Neural cell (in vitro differentiated cells): ENCODE data around the gene VOPP1. TPM values are rescaled to one million over a fixed set of nuclear protein-coding genes. Genes with fewer than 3 reads are reported as not detected.

Experiments
- H2AFZ ChIP-seq: fragments of 200-600, 300-800 bp; sonication (generic), shearing (Covaris generic); 2 replicates; pipeline ENCODE4 v1.6.0; 2014; ENCODE audit warnings: low read depth, mild to moderate bottlenecking, antibody characterized with exemption, low read length, moderate library complexity
- H3F3A ChIP-seq: fragments of 200-600 bp; shearing (Covaris generic); 2 replicates; pipeline ENCODE4 v1.6.1; 2016; ENCODE audit warnings: mild to moderate bottlenecking, moderate library complexity, mixed read lengths, antibody characterized with exemption, low read length; ENCODE audit not compliant: insufficient read depth, poor library complexity, severe bottlenecking
- H3K27ac ChIP-seq: fragments of 200-600, 300-800 bp; sonication (generic), shearing (Covaris generic); 2 replicates; pipeline ENCODE4 v1.5.1; 2014; ENCODE audit warnings: mild to moderate bottlenecking, low read length, moderate library complexity
- H3K27me3 ChIP-seq: fragments of 300-800, 200-600 bp; sonication (generic), shearing (Covaris generic); 2 replicates; pipeline ENCODE4 v1.6.0; 2014; ENCODE audit warnings: mild to moderate bottlenecking, low read depth, low read length, moderate library complexity; ENCODE audit not compliant: insufficient read depth
- H3K36me3 ChIP-seq: fragments of 300-800, 200-600 bp; sonication (generic), shearing (Covaris generic); 2 replicates; pipeline ENCODE4 v1.5.1; 2014; ENCODE audit warnings: mild to moderate bottlenecking, antibody characterized with exemption, low read length, moderate library complexity; ENCODE audit not compliant: insufficient read depth
- H3K4me2 ChIP-seq: fragments of 300-800, 200-600 bp; sonication (generic), shearing (Covaris generic); 2 replicates; pipeline ENCODE4 v1.6.0; 2014; ENCODE audit warnings: mild to moderate bottlenecking, low read length
- H3K4me3 ChIP-seq: fragments of 300-800, 200-600 bp; sonication (generic), shearing (Covaris generic); 2 replicates; pipeline ENCODE4 v1.5.1; 2014; ENCODE audit warnings: mild to moderate bottlenecking, low read length, moderate library complexity
- H3K79me2 ChIP-seq: fragments of 200-600 bp; shearing (Covaris generic); replicated peaks from 2 replicates; pipeline ENCODE4 v1.6.0; 2014; ENCODE audit warnings: mild to moderate bottlenecking, low read length, moderate library complexity; ENCODE audit not compliant: insufficient read depth
- H3K9ac ChIP-seq: fragments of 300-800, 200-600 bp; sonication (generic), shearing (Covaris generic); 2 replicates; pipeline ENCODE4 v1.6.1; 2016; ENCODE audit warnings: mild to moderate bottlenecking, low read length, mixed read lengths
- H3K9me2 ChIP-seq: fragments of 200-600 bp; shearing (Covaris generic); 2 replicates; pipeline ENCODE4 v1.6.1; 2016; ENCODE audit warnings: mild to moderate bottlenecking, low read length, mixed read lengths; ENCODE audit not compliant: insufficient read depth
- H3K9me3 ChIP-seq: fragments of 200-600, 300-800 bp; sonication (generic), shearing (Covaris generic); 2 replicates; pipeline ENCODE4 v1.6.1; 2016; ENCODE audit warnings: mild to moderate bottlenecking, mixed run types, low read length, moderate library complexity, mixed read lengths
- H4K20me1 ChIP-seq: fragments of 200-600 bp; shearing (Covaris generic); 2 replicates; pipeline ENCODE4 v1.6.1; 2016; ENCODE audit warnings: mild to moderate bottlenecking, mixed run types; ENCODE audit not compliant: insufficient read depth
- CTCF ChIP-seq: fragments of 450-650 bp; IDR thresholded peaks from 2 replicates; pipeline ENCODE4 v1.5.1; 2014; ENCODE audit warnings: antibody characterized with exemption, mild to moderate bottlenecking, moderate library complexity; ENCODE audit not compliant: poor library complexity, severe bottlenecking
- EP300 ChIP-seq: fragments of 450-650 bp; conservative IDR thresholded peaks from 2 replicates; pipeline ENCODE4 v1.6.1; 2014; ENCODE audit warnings: antibody characterized with exemption, mild to moderate bottlenecking, moderate library complexity; ENCODE audit not compliant: poor library complexity, severe bottlenecking
- EZH2 ChIP-seq: fragments of 200-600, 300-800 bp; shearing (Covaris generic), sonication (generic); IDR thresholded peaks from 2 replicates; pipeline ENCODE4 v1.6.1; 2014; ENCODE audit warnings: antibody characterized with exemption, low read length, borderline replicate concordance, mild to moderate bottlenecking; ENCODE audit not compliant: insufficient read depth, poor library complexity, severe bottlenecking
- MXI1 ChIP-seq: fragments of 450-650 bp; conservative IDR thresholded peaks from 2 replicates; pipeline ENCODE4 v1.6.1; 2014; ENCODE audit warnings: antibody characterized with exemption, mild to moderate bottlenecking; ENCODE audit not compliant: poor library complexity, severe bottlenecking
- POLR2AphosphoS5 ChIP-seq: IDR thresholded peaks from 2 replicates; pipeline ENCODE4 v1.6.1; 2012
- RAD21 ChIP-seq: fragments of 450-650 bp; conservative IDR thresholded peaks from 2 replicates; pipeline ENCODE4 v1.6.1; 2014; ENCODE audit warnings: antibody characterized with exemption, mild to moderate bottlenecking, moderate library complexity
- SMC3 ChIP-seq: fragments of 450-650 bp; conservative IDR thresholded peaks from 2 replicates; pipeline ENCODE4 v1.6.1; 2014; ENCODE audit warnings: antibody characterized with exemption, mild to moderate bottlenecking, moderate library complexity; ENCODE audit not compliant: poor library complexity
- TAF1 ChIP-seq: IDR thresholded peaks from 2 replicates; pipeline ENCODE4 v1.6.1; 2012; ENCODE audit warnings: low read depth
- polyA plus RNA-seq: library from polyadenylated mRNA; depleted of rRNA; stranded (reverse); fragments of >200 nt; gene quantifications from 2 replicates; pipeline ENCODE4 v1.2.3, GENCODE V29; 2014
- TF ChIP-seq, protein P1 (sequence below): IDR thresholded peaks from 2 replicates; pipeline ENCODE4 v1.6.1; 2012; ENCODE audit warnings: borderline replicate concordance

VOPP1 gene
- polyA plus RNA-seq, 1 donor from 2014 or later, result 85.8 TPM

- H3F3A ChIP-seq, result no peaks in the 10 kb centered on the region
- H2AFZ ChIP-seq, result no peak overlapping the region
- no peaks in the 10 kb centered on the region for H3K79me2 ChIP-seq
- H3K36me3 ChIP-seq, result no peaks in the 10 kb centered on the region
- no peak overlapping the region for H3K4me3 ChIP-seq
- H3K4me2 ChIP-seq, result no peak overlapping the region
- TF ChIP-seq MXI1 (no peak), RAD21 (no peak), TAF1 (no peak), EP300 (no peak), CTCF (no peak)
- H3K9me2 ChIP-seq, result no peaks in the 10 kb centered on the region
- no peaks in the 10 kb centered on the region for H3K9me3 ChIP-seq
- H3K27me3 ChIP-seq, result no peaks in the 10 kb centered on the region
- no peak overlapping the region for H3K27ac ChIP-seq
- H3K9ac ChIP-seq, result no peak overlapping the region
- H4K20me1 ChIP-seq, result no peaks in the 10 kb centered on the region
Observed at GRCh38 chr7:55475855-55476803, 96.2 kb downstream of the VOPP1 start.

GRCh38 chr7:55474944-55475854 is 97.1 kb downstream of the VOPP1 start:
- Histone ChIP-seq H3K9me3 (no peaks in the 10 kb centered on the region), H3K79me2 (no peaks in the 10 kb centered on the region), H3K36me3 (no peaks in the 10 kb centered on the region), H3F3A (no peaks in the 10 kb centered on the region), H3K9me2 (no peaks in the 10 kb centered on the region), H4K20me1 (no peaks in the 10 kb centered on the region), H3K4me3 (no peak overlapping the region), H3K27me3 (no peaks in the 10 kb centered on the region), H3K27ac (no peak overlapping the region), H2AFZ (no peak overlapping the region), H3K4me2 (no peak overlapping the region), H3K9ac (no peak overlapping the region)
- no peak for TF ChIP-seq EZH2
- TF ChIP-seq SMC3, result no peak
- TF ChIP-seq, protein P1, sequence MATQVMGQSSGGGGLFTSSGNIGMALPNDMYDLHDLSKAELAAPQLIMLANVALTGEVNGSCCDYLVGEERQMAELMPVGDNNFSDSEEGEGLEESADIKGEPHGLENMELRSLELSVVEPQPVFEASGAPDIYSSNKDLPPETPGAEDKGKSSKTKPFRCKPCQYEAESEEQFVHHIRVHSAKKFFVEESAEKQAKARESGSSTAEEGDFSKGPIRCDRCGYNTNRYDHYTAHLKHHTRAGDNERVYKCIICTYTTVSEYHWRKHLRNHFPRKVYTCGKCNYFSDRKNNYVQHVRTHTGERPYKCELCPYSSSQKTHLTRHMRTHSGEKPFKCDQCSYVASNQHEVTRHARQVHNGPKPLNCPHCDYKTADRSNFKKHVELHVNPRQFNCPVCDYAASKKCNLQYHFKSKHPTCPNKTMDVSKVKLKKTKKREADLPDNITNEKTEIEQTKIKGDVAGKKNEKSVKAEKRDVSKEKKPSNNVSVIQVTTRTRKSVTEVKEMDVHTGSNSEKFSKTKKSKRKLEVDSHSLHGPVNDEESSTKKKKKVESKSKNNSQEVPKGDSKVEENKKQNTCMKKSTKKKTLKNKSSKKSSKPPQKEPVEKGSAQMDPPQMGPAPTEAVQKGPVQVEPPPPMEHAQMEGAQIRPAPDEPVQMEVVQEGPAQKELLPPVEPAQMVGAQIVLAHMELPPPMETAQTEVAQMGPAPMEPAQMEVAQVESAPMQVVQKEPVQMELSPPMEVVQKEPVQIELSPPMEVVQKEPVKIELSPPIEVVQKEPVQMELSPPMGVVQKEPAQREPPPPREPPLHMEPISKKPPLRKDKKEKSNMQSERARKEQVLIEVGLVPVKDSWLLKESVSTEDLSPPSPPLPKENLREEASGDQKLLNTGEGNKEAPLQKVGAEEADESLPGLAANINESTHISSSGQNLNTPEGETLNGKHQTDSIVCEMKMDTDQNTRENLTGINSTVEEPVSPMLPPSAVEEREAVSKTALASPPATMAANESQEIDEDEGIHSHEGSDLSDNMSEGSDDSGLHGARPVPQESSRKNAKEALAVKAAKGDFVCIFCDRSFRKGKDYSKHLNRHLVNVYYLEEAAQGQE, result no peak
- TF ChIP-seq EP300, result no peak
- TF ChIP-seq CTCF, result no peak
- TF ChIP-seq MXI1, result no peak
- no peak for TF ChIP-seq TAF1
- TF ChIP-seq RAD21, result no peak
- TF ChIP-seq POLR2AphosphoS5, result no peak
